HuH-7 (cell line): Measurements from ENCODE around the gene PIP4K2A.
"Not testable (repeated sequence)": the region's sequence is repeated elsewhere in the genome, so short reads cannot be mapped to it uniquely, and the experiment has no call there.

Experiments
- DNase-seq: peaks from one replicate; pipeline ENCODE4 v3.0.0; 2011; ENCODE audit warnings: low spot score

Gene PIP4K2A

DNA sequence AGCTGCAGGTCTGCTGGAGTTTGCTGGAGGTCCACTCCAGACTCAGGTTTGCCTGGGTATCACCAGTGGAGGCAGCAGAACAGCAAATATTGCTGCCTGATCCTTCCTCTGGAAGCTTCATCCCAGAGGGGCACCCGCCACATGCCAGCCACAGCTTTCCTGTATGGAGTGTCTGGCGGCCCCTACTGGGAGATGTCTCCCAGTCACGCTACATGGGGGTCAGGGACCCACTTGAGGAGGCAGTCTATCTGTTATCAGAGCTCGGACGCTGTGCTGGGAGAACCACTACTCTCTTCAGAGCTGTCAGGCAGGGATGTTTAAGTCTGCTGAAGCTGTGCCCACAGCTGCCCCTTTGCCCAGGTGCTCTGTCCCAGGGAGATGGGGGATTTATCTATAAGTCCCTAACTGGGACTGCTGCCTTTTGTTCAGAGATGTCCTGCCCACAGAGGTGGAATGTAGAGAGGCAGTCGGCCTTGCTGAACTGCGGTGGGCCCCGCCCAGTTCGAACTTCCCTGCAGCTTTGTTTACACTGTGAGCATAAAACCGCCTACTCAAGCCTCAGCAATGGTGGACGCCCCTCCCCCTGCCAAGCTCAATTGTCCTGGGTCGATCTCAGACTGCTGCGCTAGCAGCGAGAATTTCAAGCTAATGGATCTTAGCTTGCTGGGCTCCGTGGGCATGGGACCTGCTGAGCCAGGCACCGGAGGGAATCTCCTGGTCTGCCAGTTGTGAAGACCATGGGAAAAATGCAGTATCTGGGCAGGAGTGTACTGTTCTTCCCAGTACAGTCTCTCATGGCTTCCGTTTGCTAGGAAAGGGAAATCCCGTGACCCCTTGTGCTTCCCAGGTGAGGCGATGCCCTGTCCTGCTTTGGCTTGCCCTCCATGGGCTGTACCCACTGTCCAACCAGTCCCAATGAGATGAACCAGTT, 200.6 kb downstream of the PIP4K2A start:
- DNase-seq, result not testable (repeated sequence)

DNA sequence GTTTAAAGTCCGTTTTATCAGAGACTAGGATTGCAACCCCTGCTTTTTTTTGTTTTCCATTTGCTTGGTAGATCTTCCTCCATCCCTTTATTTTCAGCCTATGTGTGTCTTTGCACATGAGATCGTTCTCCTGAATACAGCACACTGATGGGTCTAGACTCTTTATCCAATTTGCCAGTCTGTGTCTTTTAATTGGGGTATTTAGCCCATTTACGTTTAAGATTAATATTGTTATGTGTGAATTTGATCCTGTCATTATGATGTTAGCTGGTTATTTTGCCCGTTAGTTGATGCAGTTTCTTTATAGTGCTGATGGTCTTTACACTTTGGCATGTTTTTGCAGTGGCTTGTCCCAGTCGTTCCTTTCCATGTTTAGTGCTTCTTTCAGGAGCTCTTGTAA, 202.4 kb downstream of the PIP4K2A start:
- not testable (repeated sequence) for DNase-seq

GRCh38 chr10:22508214-22508613, 206.2 kb downstream of the PIP4K2A start:
- DNase-seq, result not testable (repeated sequence)

DNA sequence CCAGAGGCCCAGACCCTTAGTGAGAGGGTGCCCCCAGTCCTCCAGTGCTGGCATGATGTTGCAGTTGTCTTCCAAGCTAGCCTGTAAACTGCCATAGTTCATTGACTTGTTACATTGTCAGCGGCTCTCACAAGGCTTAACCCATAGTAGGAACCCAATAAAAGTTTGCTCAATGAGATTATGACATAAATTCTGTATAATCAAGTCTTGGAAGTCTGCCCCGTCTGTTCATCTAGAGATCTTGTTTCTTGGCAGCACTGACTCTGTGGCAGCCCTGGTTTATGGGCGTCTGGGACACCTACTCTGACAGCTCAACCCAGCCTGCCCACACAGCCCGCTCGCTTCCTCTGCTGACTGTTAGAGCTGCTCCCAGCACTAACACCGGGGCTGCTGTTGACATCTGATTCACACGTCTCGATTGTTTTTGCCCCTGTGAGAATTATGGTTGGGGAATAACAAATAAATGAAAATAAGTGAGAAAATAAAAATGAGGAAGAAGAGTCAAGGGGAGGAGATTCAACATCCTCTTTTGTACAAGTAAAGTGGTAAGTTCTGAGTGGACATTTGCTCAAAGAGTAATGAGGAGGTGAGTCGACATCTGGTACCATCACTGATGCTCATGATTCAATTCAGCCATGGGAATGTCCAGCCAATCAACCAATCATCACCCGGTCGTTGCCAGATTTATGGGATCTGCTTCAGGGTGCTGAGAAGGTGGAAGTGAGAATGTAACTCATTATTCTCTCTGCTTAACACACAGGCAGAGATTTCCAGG, 208.3 kb downstream of the PIP4K2A start:
- DNase-seq, result no peak

DNA sequence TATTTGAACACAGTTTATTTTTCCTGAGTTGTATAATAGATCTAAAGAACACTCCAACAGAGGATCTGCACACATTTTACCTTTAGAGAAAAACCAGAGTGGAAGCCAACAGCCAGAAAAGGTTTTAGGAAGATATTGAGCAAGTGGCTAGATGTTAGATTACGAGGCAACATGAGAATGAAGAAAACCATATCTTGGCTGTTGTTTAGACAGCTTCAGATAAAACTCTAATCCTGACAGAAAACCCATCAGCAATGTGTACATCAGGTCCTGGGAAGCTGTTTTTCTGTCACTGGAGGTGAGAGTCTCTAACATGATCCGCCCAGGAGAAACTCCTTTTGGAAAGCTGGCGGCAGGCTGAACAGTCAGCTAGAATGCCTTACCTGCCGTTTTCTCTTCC, 209.6 kb downstream of the PIP4K2A start:
- no peak for DNase-seq

GRCh38 chr10:22503315-22504088, 210.9 kb downstream of the PIP4K2A start:
- no peak for DNase-seq

DNA sequence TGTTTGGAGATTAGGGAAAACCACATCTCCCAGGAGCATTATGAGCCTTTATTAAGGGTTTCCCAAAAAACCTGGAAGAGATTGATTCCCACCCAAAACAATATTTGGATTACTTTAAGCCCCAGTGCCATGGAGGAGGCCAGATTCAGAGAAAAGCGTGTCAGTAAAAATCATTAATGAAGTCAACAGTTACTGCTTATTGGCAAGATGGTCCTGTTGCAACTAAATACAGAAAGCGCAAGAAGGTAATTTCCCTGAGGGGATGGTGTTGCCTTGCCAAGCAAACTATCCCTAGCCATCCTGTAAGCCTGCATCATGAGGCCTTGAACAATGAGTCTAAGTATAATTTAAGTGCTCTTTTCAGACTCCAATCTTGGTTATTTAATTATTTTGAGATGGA, 212.5 kb downstream of the PIP4K2A start:
- DNase-seq, result no peak

DNA sequence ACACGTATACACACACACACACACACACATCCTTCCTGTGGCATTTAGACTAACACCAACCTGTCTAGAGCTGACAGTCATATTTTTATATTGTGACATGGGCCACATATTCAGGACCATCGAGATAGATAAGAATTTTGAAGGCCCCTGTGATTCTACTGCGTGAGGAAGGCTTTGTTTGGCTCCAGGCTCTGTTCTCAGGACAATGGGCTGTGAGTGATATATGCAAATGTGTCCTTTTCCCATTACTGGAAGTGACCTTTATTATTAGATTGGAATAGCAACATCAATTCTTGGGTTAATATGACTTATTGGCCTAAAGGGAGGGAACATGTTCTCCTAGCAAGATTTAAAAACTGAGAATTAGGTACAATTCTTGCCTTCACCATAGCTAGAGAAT, 213.0 kb downstream of the PIP4K2A start:
- DNase-seq, result no peak

GRCh38 chr10:22500656-22501340, 213.6 kb downstream of the PIP4K2A start:
- DNase-seq, result no peak

DNA sequence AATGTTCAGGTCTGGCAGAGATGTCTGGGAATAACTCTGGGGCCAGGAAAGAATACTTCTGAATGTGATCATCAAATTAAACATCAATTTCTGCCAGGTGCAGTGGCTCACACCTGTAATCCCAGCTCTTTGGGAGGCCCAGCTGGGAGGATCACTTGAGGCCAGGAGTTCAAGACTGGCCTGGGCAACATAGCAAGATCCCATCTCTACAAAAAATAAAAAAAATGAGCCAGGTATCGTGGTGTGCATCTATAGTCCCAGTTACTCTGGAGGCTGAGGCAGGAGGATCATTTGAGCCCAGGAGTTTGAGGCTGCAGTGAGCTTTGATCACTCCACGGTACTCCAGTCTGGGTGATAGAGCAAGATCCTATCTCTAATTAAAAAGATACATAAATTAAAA, 214.4 kb downstream of the PIP4K2A start:
- not testable (repeated sequence) for DNase-seq

DNA sequence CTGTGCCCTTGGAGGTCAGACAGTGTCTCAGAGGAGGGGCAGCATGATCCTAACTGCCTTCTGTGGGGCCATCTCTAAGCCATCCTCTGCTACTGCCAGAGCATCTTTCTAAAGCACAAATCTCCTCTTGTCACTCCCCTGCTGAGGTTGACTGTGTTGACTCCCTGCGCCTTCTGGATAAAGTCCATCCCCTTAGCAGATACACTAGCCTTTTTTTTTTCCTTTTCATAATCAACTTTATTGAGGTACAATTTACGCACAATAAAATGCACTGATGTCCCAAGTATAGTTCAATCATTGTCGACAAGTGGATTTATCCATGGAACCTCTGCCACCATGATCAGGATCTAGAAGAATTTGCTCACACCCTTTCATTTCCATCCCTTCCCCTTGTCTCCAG, 219.0 kb downstream of the PIP4K2A start:
- DNase-seq, result no peak

- no peak for DNase-seq
Measured at GRCh38 chr10:22494007-22494406, 220.4 kb downstream of the PIP4K2A start.

GRCh38 chr10:22491931-22492615, 222.3 kb downstream of the PIP4K2A start:
- DNase-seq, result no peak

GRCh38 chr10:22491480-22491879, 222.9 kb downstream of the PIP4K2A start:
- DNase-seq, result no peak

- no peak for DNase-seq
Measured at GRCh38 chr10:22489975-22490374, 224.4 kb downstream of the PIP4K2A start.

DNA sequence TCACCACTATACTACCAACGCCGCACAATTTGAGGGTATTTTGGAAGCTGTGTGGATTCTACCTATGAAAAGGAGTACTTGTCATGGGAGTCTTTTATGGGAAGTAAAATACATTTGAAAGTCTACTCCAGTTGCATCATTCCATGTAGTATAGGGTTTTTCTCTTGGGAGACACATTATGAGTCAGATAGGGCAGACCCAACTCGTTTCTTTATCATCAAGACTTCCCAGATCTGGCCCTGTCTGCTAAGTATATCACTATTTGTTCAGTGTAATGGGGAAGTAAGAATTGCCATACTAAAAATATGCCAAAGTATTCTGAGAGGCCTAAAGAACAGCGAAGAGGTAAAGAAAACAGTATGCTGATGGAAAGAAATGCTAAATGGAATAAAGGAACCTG, 224.9 kb downstream of the PIP4K2A start:
- no peak for DNase-seq

DNA sequence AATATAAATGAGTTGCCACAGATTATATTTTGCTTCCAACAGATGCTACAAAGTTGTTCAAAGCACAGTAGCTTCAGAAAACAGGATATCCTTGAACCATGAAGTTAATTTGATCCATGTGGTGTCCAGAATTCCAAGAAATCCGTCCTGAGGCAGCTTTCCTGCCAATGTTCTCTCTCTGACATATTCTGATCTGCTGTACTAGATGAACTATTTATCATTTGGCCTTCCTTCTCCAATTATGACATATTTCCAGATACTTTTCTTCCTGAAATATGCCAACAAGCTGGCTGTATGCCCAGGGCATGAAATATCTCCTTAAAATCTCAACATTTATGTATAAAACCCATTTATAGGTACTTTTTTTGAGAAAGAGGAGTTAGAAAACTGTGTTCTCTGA, 227.9 kb downstream of the PIP4K2A start:
- no peak for DNase-seq
